ENCODE data around the gene SETDB2.
A peak's percentile ranks its signal among the peaks of the same experiment; 100 is the strongest.
"Not testable (repeated sequence)": the region's sequence is repeated elsewhere in the genome, so short reads cannot be mapped to it uniquely, and the experiment has no call there.

Gene SETDB2

DNA sequence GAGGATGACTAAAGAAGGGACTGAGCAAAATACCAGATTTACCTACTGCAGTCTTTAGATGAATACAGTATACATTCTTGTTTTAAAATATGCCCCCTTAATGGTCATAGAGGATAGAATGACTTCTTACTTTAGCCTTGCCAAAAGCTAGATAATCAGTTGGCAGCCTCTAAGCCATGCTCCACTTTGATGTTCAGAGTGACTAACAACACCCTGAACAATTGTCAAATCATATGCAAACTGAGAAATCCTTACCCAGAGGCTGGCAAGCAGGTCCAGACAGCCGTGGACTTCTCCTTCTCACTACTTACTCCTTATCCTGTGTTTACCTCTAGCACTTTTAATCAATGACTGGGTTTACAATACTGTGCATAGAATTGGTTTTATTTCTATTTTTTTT is 28.1 kb downstream of the SETDB2 start:
- DNase-seq, result no peak

GRCh38 chr13:49476529-49476928 is 32.5 kb downstream of the SETDB2 start:
- no peak for DNase-seq

- DNase-seq, result no peak
These were observed 37.7 kb downstream of the SETDB2 start for GRCh38 chr13:49481788-49482187.

- DNase-seq, result no peak
These were observed 44.5 kb downstream of the SETDB2 start for GRCh38 chr13:49488563-49488962.

GRCh38 chr13:49494645-49495044 is 50.6 kb downstream of the SETDB2 start:
- no peak for DNase-seq

GRCh38 chr13:49495783-49496762 is 52.0 kb downstream of the SETDB2 start, which contains the start of gene PHF11:
Gene PHF11, plus strand, starts transcription at chr13:49495953. Its CDS starts 49 bp downstream, at chr13:49496002.
- peak; percentile 85 for DNase-seq

- not testable (repeated sequence) for DNase-seq
These were observed 52.8 kb downstream of the SETDB2 start for GRCh38 chr13:49496837-49497236.

- DNase-seq, result no peak
These were observed 53.2 kb downstream of the SETDB2 start for GRCh38 chr13:49497272-49497671.

DNA sequence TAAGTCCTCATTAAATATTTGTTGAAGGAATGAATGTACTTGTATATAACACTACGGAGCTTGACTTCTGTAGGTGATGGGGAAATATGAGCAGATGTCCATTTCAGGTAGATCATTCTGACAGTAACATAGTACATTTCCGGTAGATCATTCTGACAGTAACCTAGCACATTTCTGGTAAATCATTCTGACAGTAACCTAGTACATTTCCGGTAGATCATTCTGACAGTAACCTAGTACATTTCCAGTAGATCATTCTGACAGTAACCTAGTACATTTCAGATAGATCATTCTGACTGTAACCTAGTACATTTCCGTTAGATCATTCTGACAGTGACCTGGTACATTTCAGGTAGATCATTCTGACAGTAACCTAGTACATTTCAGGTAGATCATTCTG is 54.1 kb downstream of the SETDB2 start:
- DNase-seq, result no peak

DNA sequence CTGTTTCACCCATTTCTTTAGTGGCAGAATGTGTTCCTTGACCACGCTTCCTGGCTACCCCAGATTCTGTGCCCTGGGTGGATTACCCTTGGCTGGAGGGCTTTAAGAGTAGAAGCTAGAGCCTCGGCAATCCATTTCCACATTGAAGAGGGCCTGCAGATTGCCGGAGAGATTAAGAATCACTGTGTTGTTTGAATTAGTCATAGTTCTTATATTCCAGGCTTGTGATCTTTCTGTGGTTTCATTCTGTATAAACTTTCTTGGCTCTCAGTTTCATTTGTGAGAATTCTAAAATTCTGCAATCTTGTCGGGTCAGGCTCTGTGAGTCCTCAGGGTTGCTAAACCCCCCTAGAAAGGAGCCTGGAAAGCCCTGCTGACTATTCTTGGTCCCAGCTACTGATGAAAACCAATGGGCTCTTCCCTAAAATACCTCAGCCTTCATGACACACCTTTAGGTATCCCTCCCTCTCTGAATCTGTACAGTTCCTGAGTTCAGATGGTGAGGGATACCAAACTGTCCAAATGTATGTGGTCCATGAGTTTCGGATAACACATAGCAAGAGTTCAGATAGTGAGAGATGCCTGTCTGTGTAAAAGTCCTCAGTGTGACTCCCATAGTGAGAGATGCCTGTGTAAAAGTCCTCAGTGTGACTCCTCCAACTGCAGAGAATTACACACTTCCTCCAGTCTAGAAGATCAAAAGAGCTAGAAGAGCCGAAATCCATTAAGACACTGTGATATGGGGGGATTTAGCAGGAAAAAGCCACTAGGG is 56.0 kb downstream of the SETDB2 start:
- no peak for DNase-seq

GRCh38 chr13:49502954-49503353 is 58.9 kb downstream of the SETDB2 start:
- DNase-seq, result no peak

DNA sequence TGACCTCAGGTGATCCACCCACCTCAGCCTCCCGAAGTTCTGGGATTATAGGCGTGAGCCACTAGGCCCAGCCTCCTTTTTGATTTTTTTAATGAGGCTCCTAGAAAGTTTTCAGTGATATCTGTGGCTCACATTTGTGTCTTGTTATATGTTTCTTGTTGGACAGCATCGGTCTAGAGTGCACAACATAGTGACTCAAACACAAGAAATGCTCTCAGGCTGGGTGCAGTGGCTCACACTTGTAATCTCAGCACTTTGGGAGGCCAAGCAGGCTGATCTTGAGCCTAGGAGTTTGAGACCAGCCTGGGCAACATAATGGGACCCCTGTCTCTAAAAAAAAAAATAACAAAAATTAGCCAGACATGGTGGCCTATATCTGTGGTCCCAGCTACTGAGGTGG is 59.9 kb downstream of the SETDB2 start:
- DNase-seq, result no peak

DNA sequence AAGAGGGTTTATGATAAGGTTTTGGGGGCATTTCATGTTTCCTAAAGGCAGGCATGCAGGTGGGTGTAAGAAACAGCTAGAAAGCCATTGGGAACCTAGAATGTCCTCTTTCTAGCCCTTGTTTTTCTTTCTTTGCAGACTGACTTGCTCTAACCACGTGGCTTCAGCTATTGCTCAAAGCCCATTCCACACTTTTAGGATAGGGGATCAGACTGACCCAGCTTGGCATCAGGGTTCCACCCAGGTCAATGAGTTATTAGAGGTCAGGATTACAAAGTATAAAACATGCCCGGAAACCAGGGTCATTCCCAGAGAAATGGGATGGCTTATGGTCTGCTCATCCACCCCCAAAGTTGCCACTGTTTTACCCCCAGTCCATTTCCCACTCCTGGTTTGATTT is 68.5 kb downstream of the SETDB2 start:
- no peak for DNase-seq

DNA sequence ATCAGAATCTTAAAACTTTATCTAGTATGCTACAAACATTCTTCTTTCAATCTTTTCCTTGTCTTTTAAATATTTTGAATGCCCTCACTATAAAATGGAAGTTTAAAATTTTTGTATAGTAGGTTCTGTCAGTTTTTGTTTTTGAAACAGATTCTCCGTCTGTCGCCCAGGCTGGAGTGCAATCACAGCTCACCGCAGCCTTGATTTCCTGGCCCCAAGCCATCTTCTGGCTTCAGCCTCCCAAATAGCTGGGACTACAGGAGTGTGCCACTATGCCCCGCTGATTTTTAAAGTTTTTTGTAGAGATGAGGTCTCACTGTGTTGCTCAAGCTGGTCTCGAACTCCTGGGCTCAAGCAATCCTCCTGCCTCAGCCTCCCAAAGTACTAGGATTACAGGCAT is 72.4 kb downstream of the SETDB2 start:
- no peak for DNase-seq

DNA sequence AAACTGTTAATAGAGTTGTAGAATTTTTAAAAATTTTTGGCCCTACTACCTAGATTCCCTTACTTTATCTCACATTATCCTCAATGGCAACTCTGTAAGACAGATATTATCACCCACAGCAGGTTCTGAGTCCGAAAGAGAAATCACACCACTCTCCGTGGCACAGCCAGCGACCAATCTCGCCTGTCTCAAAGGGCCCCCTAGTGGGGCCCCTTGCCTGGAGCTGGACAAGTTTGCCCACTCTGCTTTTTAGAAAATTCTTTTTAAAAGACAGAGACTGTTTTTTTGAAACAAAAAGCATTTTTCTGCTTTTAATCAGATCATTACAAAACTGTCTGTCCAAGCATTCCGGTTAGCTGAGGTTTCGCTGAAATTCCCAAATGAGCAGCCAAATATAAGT is 73.4 kb downstream of the SETDB2 start:
- DNase-seq, result no peak

DNA sequence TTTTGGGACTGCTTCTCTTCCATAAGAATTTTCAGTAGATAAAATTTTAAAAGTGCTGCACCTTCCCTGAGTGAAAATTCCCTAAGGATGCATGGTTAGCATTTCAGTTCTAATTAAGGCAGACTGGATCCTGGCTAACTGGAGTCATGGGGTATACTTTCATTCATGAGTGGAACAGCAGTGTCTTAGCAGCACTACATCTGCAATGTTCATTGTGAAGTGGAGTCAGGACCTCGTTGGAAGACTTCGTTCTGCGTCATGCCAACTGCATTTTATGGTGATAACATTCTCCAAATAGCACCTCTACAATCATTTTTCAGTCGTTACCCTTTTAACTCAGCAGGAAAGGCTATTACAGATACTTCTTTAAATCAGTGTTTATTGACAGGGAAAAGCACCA is 77.2 kb downstream of the SETDB2 start:
- DNase-seq, result no peak

DNA sequence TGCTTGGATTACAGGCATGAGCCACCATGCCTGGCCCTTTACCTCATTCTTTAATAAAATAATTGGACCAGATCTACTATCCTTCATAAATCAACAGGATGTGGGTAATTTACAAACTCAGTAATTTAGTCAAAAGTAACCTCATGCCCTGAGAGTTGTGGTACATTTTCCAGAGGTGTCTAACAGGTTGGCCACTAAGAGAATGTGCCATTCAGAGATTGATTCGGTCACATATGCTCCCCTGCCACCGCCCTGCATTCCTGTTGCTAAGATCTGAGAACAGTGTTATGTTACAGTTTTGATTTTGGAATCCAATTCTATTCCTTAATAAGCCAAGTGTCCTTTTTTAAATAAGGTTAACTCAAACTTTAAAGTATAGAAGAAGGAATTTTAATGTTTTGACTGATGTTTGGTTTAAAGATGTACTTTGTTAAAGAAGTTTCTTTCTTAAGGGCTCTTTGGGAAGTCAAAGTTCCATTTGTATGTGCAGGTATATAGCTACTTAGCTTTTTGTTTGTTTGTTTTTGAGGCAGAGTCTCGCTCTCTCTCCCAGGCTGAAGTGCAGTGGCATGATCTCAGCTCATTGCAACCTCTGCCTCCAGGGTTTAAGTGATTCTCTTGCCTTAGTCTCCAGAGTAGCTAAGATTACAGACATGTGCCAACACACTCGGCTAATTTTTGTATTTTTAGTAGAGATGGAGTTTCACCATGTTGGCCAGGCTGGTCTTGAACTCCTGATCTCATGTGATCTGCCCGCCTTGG is 80.8 kb downstream of the SETDB2 start:
- DNase-seq, result no peak

DNA sequence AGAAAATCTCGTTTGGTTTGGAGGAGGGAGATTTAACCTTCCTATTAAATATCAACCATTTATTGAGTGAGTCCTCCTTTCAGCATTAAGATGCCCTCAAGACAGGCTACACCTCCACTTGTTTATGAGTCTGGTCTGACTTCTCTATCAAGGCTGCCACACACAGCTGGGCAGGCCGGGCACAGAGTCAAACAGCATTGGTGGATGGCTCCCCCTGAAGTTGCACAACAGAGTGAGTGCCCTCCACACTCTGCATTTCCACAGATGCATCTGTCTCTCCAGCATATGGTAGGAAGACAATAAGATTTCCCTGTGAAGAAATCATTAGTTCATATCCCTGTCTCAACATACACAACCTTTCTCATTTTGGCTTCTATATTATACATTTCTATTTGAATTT is 83.0 kb downstream of the SETDB2 start:
- no peak for DNase-seq

- no peak for DNase-seq
These were observed 84.1 kb downstream of the SETDB2 start for GRCh38 chr13:49528161-49528560.

- DNase-seq, result no peak
These were observed 86.4 kb downstream of the SETDB2 start for GRCh38 chr13:49530457-49530856.

- DNase-seq, result no peak
These were observed 88.5 kb downstream of the SETDB2 start for GRCh38 chr13:49532593-49532992.

DNA sequence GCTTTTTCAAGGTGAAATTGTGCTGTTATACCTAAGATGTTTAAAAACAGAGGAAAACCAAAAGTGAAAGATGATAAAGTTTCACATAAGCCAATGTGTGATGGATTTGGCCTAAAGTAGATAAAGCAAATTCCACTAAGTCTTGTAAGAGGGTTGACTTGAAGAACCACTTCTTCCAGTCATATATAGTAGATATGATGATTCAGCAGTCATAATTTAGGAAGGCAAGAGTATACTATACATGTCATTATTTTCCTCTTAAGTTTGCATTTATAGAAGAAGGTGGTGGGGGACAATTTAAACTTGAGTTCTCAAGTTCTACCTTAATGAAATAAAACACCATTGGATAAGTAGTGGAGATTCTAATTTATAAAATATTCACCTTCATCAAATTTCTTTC is 88.9 kb downstream of the SETDB2 start:
- DNase-seq, result no peak

All from left hindlimb (tissue), 1 donor.